GM12873 (cell line): ENCODE data around the gene PXK.

Experiments used
- CTCF ChIP-seq: IDR thresholded peaks from 2 replicates; pipeline ENCODE4 v1.5.1; 2012; ENCODE audit warnings: low read depth, mild to moderate bottlenecking, moderate library complexity, low read length, control low read depth; ENCODE audit not compliant: insufficient read depth; ENCODE audit errors: missing control alignments

The PXK gene

GRCh38 chr3:58332575-58333188 lies at the start of gene PXK:
Gene PXK (plus strand): TSS chr3:58332892. CDS start chr3:58332989, 97 bp downstream.
- TF ChIP-seq CTCF, result peak; percentile 8

GRCh38 chr3:58285334-58285733 lies 47.4 kb upstream of the PXK start:
- TF ChIP-seq CTCF, result no peak

- no peak for TF ChIP-seq CTCF
These were observed 45.3 kb upstream of the PXK start for GRCh38 chr3:58287354-58287753.

- peak; percentile 36 for TF ChIP-seq CTCF
These were observed 44.5 kb upstream of the PXK start for GRCh38 chr3:58288011-58288728.

GRCh38 chr3:58291671-58292338 lies 40.9 kb upstream of the PXK start:
- no peak for TF ChIP-seq CTCF

- TF ChIP-seq CTCF, result no peak
These were observed 39.8 kb upstream of the PXK start for GRCh38 chr3:58292866-58293265.

- no peak for TF ChIP-seq CTCF
These were observed 39.2 kb upstream of the PXK start for GRCh38 chr3:58293516-58293915.
